Peyer's patch (tissue), 4 donors: ENCODE measurements around the gene DBI.

Experiments used
- CTCF ChIP-seq, 6 experiments: fragments of 450-650 bp in 4 of 6; fragments of 200-600 bp in 2 of 6; sonication (generic) in 1 of 6; IDR thresholded peaks; one replicate each; pipeline ENCODE4 v1.5.1; 2017 to 2019; ENCODE audit warnings: antibody characterized with exemption in 6 of 6, mild to moderate bottlenecking in 3 of 6, moderate library complexity in 1 of 6
- POLR2A ChIP-seq, 2 donors: fragments of 450-650 bp; IDR thresholded peaks; one replicate each; pipeline ENCODE4 v1.5.1; 2017; ENCODE audit warnings: antibody characterized with exemption in 2 of 2, mild to moderate bottlenecking in 2 of 2, moderate library complexity in 2 of 2

GRCh38 chr2:119324685-119325270 lies 42.0 kb upstream of the DBI start:
- TF ChIP-seq CTCF (IDR thresholded peaks at IDR 0.05) (no peak), POLR2A (IDR thresholded peaks at IDR 0.05) (no peak)
